ENCODE results near the gene NPAS3.

NPAS3 gene

DNA sequence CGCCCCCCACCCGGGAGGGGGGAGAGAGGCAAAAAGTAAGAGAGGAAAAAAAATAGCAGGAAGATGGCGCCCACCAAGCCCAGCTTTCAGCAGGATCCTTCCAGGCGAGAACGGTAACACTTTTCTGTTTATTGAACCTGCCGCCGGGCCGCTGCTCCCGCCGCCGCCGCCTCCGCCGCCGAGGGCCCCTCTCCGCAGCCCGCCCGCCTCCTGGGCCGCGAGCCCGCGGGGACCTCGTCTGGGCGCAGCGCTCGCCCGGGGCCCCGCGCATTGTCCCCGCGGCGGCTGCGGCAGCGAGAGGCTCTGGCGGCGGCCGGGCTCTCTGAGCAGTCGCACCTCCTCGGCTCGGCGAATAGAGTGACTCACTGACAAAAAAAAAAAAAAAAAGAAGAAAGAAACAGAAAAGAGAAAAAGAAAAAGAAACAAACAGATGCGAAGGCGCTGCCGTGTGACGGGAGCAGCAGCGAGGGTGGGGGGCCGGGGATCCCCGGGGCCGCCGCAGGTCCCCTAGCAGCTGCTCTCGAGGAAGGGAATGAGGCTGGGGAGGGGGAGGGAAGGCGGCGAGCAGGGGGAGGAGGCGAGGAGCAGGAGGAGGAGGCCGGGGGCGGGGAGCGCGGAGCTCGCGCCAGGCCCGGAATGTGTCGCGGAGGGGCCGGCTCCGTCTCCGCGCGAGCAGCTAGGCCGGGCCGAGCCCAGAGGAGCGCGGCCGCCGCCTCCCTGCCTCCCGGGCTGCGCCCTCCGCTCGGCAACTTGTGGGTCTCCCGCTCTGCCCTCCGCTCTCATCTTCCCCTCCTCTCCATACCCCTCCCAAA, 781 bp downstream of the NPAS3 start:
- no peak for DNase-seq (ENCODE audit: insufficient read length, low spot score)
- FAIRE-seq = no peak

DNA sequence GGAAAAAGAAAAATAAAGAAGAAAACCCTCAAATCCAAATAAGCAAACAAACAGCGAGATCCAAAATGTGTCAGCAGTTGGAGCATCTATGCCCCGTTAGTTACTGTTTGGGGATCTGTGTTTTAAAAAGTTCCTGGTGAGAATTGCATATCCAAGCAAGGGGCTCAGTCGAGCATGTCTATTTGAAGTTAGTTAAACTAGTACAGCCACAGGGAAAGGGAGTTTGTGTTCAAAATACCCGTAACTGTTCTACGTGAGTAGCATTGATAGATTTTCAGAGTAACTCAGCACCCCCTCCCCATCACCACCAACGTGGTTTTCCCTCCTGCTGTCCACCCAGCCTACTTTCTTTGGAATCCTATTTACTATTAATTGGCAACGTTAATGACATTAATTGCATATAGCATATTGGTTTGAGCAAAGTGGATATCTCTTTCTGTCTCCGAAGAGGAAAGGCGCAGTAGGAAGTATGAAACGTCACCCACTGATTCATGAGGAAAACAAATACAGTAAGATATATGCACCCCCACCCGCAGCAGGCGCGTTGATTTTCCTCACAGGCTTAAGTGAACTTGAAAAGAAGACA, 1.5 kb downstream of the NPAS3 start:
- DNase-seq (ENCODE audit: insufficient read length, low spot score) (no peak), FAIRE-seq (no peak)
- TF ChIP-seq POLR2AphosphoS5 (IDR thresholded peaks at IDR 0.05; ENCODE audit: low read depth, low read length) (no peak), POU2F2 (IDR thresholded peaks at IDR 0.05; ENCODE audit: low read depth, low read length) (no peak), SPI1 (IDR thresholded peaks at IDR 0.05; ENCODE audit: low read depth, low read length) (no peak), POLR2A (IDR thresholded peaks at IDR 0.05; ENCODE audit: low read depth, low read length) (no peak), TAF1 (IDR thresholded peaks at IDR 0.05; ENCODE audit: low read depth, low read length) (no peak), PAX5 (IDR thresholded peaks at IDR 0.05; ENCODE audit: insufficient read depth, low read length, severe bottlenecking) (no peak)

More for the DNA sequence above, 781 bp downstream of the NPAS3 start:
- TF ChIP-seq PAX5 (IDR thresholded peaks at IDR 0.05; ENCODE audit: insufficient read depth, low read length, severe bottlenecking) = no peak
- no peak for TF ChIP-seq POU2F2 (IDR thresholded peaks at IDR 0.05; ENCODE audit: low read depth, low read length)
- no peak for TF ChIP-seq POLR2A (IDR thresholded peaks at IDR 0.05; ENCODE audit: low read depth, low read length)
- TF ChIP-seq TAF1 (IDR thresholded peaks at IDR 0.05; ENCODE audit: low read depth, low read length) = no peak
- no peak for TF ChIP-seq POLR2AphosphoS5 (IDR thresholded peaks at IDR 0.05; ENCODE audit: low read depth, low read length)
- TF ChIP-seq SPI1 (IDR thresholded peaks at IDR 0.05; ENCODE audit: low read depth, low read length) = no peak

DNA sequence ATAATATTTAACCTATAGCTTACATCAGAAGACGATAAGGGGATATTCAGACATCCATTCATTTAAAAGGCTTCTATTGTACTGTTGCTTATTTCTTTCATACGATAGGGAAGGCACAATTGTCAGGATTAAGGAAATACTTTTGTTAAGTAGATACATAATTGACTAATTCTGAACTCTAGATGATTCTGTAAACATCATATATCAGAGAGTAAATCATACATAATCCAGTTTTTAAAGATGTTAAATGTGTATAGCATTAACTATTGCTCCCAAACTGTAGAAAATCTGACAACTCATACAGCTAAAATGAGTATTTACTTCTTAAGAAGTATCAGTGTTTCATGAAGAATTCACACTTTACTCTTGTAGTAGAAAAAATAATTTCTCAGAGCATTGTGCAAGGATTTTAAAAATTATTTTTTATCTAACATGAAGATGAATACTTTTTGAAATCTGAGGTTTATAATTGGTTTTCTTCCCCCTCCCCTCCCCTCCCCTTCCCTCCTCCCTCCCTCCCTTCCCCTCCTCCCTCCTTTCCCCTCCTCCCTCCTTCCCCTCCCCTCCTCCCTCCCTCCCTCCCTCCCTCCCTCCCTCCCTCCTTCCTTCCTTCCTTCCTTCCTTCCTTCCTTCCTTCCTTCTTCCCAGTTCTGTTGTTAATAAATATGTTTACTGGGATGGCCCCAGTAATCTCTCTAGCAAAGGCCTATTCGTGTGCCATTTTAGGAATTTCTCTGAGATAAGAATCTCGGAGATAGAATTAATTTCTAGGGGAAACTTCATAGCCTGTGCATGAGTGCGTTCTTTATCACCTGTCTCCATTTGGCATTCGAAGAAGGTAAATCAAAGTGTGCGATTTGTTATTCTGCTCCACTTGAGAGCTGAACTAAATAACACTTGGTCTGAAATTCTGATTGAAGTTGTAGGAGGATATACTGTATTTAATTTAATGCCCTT, 2.3 kb downstream of the NPAS3 start:
- FAIRE-seq (no peak), DNase-seq (ENCODE audit: insufficient read length, low spot score) (no peak)
- TF ChIP-seq POLR2A (IDR thresholded peaks at IDR 0.05; ENCODE audit: low read depth, low read length) (no peak), SPI1 (IDR thresholded peaks at IDR 0.05; ENCODE audit: low read depth, low read length) (no peak), PAX5 (IDR thresholded peaks at IDR 0.05; ENCODE audit: insufficient read depth, low read length, severe bottlenecking) (no peak), POLR2AphosphoS5 (IDR thresholded peaks at IDR 0.05; ENCODE audit: low read depth, low read length) (no peak), TAF1 (IDR thresholded peaks at IDR 0.05; ENCODE audit: low read depth, low read length) (no peak), POU2F2 (IDR thresholded peaks at IDR 0.05; ENCODE audit: low read depth, low read length) (no peak)

DNA sequence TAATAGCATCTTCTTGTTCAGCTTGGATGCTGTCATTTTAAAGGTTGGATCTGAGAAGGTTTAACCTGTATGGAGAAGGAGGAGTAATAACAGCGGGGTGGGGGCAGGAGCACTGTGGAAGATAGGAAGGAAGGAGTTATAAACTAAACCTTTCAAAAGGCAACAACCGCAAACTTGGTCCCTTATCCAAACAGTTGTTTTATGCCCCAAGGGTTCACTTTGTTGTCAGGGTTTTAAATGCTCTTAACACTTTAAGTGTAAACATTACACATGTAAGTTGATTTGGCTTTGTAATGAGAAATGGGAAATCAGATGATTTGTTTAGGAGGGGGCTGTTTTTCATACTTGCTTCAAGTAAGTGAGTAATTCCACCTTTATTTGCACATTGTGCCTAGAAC, 3.0 kb downstream of the NPAS3 start:
- FAIRE-seq = no peak

GRCh38 chr14:32947081-32947480, 8.4 kb downstream of the NPAS3 start:
- DNase-seq (ENCODE audit: insufficient read length, low spot score) = no peak

More for the DNA sequence above, 3.0 kb downstream of the NPAS3 start:
- no peak for TF ChIP-seq PAX5 (IDR thresholded peaks at IDR 0.05; ENCODE audit: insufficient read depth, low read length, severe bottlenecking)
- no peak for DNase-seq (ENCODE audit: insufficient read length, low spot score)

DNA sequence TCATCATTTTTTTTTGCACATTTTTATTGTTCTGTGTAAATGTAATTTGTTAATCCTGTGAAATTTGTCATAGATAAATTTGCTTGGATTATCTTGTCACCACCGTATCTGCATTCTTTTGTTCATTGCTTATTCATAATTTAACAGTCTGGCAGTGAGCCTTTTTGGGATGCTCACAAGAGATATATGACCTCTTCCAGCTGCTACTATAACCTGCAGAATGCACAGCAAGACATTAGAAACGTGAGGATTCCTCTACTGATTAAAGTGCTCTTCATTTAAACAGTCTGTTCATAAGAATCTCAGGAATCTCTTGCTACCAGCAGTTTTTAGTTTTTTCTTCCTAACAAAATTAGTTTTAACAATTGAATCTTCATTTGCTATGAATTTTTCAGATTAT, 9.1 kb downstream of the NPAS3 start:
- FAIRE-seq (no peak), DNase-seq (ENCODE audit: insufficient read length, low spot score) (no peak)
- TF ChIP-seq PAX5 (IDR thresholded peaks at IDR 0.05; ENCODE audit: insufficient read depth, low read length, severe bottlenecking) (no peak), POLR2A (IDR thresholded peaks at IDR 0.05; ENCODE audit: low read depth, low read length) (no peak), SPI1 (IDR thresholded peaks at IDR 0.05; ENCODE audit: low read depth, low read length) (no peak), POU2F2 (IDR thresholded peaks at IDR 0.05; ENCODE audit: low read depth, low read length) (no peak), POLR2AphosphoS5 (IDR thresholded peaks at IDR 0.05; ENCODE audit: low read depth, low read length) (no peak), TAF1 (IDR thresholded peaks at IDR 0.05; ENCODE audit: low read depth, low read length) (no peak)

More at GRCh38 chr14:32947081-32947480, 8.4 kb downstream of the NPAS3 start:
- no peak for FAIRE-seq
- TF ChIP-seq TAF1 (IDR thresholded peaks at IDR 0.05; ENCODE audit: low read depth, low read length) (no peak), POLR2A (IDR thresholded peaks at IDR 0.05; ENCODE audit: low read depth, low read length) (no peak), PAX5 (IDR thresholded peaks at IDR 0.05; ENCODE audit: insufficient read depth, low read length, severe bottlenecking) (no peak), POU2F2 (IDR thresholded peaks at IDR 0.05; ENCODE audit: low read depth, low read length) (no peak), SPI1 (IDR thresholded peaks at IDR 0.05; ENCODE audit: low read depth, low read length) (no peak), POLR2AphosphoS5 (IDR thresholded peaks at IDR 0.05; ENCODE audit: low read depth, low read length) (no peak)

- FAIRE-seq (no peak), DNase-seq (ENCODE audit: insufficient read length, low spot score) (no peak)
- TF ChIP-seq TAF1 (IDR thresholded peaks at IDR 0.05; ENCODE audit: low read depth, low read length) = no peak
- no peak for TF ChIP-seq POLR2AphosphoS5 (IDR thresholded peaks at IDR 0.05; ENCODE audit: low read depth, low read length)
- no peak for TF ChIP-seq POLR2A (IDR thresholded peaks at IDR 0.05; ENCODE audit: low read depth, low read length)
- no peak for TF ChIP-seq POU2F2 (IDR thresholded peaks at IDR 0.05; ENCODE audit: low read depth, low read length)
- TF ChIP-seq PAX5 (IDR thresholded peaks at IDR 0.05; ENCODE audit: insufficient read depth, low read length, severe bottlenecking) = no peak
Observed at GRCh38 chr14:32950584-32950983, 11.9 kb downstream of the NPAS3 start.

DNA sequence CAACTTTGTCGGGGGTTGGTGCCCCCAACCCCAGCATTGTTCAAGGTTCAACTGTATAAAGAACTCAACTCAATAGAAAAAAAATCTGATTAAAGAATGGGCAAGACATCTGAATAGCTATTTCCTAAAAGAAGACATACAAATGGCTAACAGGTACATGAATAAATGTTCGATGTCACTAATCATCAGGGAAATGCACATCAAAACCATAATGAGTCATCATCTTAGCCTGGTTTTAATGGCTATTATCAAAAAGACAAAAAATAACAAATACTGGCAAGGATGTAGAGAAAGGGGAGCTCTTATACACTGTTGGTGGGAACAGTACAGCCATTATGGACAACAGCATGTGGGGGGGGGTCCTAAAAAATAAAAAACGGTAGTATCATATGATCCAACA, 28.7 kb downstream of the NPAS3 start:
- DNase-seq (ENCODE audit: insufficient read length, low spot score) (no peak), FAIRE-seq (no peak)
- no peak for TF ChIP-seq TAF1 (IDR thresholded peaks at IDR 0.05; ENCODE audit: low read depth, low read length)
- TF ChIP-seq POU2F2 (IDR thresholded peaks at IDR 0.05; ENCODE audit: low read depth, low read length) = no peak
- no peak for TF ChIP-seq SPI1 (IDR thresholded peaks at IDR 0.05; ENCODE audit: low read depth, low read length)
- no peak for TF ChIP-seq POLR2A (IDR thresholded peaks at IDR 0.05; ENCODE audit: low read depth, low read length)
- TF ChIP-seq POLR2AphosphoS5 (IDR thresholded peaks at IDR 0.05; ENCODE audit: low read depth, low read length) = no peak
- TF ChIP-seq PAX5 (IDR thresholded peaks at IDR 0.05; ENCODE audit: insufficient read depth, low read length, severe bottlenecking) = no peak
